HG03095 (cell line): ENCODE measurements around the gene BACE1-AS.
"Not testable (repeated sequence)": the region's sequence is repeated elsewhere in the genome, so short reads cannot be mapped to it uniquely, and the experiment has no call there.

ENCODE experiments used
- ATAC-seq: cut with Tn5 transposase; IDR thresholded peaks from one replicate; pipeline ENCODE4 v1.9.1; 2021; ENCODE audit warnings: moderate library complexity; ENCODE audit not compliant: unreplicated experiment

The BACE1-AS gene

GRCh38 chr11:117290809-117291396 lies at the start of gene BACE1-AS:
TSS of gene BACE1-AS (plus strand) at chr11:117291346.
- no peak for ATAC-seq

DNA sequence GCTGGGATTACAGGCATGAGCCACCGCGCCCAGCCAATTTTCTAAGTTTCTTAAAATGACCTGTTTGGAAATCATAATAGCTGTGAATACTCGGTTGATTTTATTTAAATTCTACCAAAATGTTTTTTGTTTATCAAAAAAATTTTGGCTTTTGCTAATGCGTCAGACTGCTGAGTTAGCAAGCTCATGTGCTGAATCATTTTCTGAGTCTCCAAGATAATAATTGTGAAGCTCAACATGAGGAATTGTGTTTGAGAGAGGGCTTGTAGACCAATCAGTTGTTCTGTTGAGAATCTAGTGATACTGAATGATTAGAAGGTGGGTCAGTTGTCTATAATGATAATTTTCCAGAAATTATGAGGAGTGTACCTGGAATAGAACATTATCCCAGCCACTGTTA lies 42.8 kb upstream of the BACE1-AS start:
- no peak for ATAC-seq

DNA sequence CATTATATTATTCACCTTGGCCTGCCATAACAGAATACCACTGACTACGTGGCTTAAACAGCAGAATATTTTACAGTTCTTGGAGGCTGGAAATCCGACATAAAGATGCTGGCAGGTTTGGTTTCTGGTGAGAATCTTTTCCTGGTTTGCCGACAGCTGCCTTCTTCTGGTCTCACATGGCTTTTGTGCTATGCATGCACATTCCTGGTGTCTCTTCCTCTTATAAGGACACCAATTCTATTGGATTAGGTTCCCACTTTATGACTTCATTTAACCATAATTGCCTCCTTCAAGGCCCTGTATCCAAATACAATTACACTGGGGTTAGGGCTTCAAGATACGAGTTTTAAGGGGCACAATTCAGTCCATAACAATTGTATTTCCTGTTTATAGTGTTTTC lies 41.6 kb upstream of the BACE1-AS start:
- ATAC-seq = no peak

- ATAC-seq = no peak
These were observed 39.6 kb upstream of the BACE1-AS start for GRCh38 chr11:117251506-117251905.

GRCh38 chr11:117255966-117256365 lies 35.2 kb upstream of the BACE1-AS start:
- ATAC-seq = no peak

- ATAC-seq = no peak
These were observed 34.6 kb upstream of the BACE1-AS start for GRCh38 chr11:117256573-117256972.

DNA sequence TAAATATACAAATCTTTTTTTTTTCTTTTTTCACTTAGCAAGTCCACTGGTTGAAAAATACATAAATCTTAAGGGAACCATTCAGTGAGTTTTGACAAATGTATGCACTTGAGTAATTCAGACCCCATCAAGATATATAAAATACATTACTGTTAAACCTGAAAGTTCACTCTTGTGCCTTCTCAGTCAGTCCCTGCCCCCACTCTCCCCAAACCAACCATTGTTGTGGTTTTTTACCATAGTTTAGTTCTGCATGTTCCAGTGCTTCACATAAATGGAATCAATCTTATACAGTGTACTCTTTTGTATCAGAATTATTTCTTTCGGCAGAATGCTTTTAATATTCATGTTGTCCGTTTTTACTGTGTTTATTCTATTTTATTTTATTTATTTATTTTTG lies 32.6 kb upstream of the BACE1-AS start:
- ATAC-seq = no peak

DNA sequence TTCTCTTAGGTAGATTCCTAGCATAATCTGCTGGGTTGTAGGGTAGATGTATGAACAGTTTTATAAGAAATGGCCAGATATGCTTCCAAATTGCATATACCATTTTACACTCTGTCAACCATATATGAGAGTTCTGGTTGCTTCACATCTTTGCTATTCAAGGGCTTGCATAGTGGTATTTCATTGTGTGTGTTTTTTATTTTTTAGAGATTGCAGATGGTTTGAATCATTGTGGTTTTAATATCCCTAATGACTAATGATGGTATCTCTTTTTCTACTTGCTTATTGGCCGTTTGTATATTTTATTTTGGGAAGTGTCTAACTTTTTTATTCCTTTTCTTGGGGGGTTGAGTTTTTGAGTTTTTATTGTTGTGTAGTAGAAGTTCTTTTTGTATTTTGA lies 31.7 kb upstream of the BACE1-AS start:
- ATAC-seq = no peak

DNA sequence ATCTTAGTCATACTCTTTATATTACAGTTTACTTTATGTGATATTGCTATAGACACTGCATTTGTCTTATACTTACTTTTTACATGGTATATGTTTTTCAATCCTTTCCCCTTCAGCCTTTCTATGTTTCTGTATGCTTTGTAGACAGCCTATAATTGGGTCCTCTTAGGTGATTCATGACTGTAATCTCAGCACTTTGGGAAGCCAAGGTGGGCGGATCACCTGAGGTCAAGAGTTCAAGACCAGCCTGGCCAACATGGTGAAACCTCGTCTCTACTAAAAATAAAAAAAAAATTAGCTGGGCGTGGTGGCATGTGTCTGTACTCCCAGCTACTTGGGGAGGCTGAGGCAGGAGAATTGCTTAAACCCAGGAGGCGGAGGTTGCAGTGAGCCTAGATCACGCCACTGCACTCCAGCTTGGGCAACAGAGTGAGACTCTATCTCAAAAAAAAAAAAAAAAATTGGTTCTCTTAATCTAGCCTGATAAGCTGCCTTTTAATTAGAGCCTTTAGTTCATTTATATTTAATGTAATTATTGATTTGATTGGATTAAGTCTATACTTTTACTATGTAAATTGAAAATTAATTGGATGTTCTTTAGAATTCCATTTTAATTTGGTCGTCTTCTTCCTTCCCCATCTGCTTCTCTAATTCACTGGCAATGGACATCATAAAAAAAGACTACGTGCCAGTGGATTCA lies 26.4 kb upstream of the BACE1-AS start:
- ATAC-seq = not testable (repeated sequence)

GRCh38 chr11:117265745-117266144 lies 25.4 kb upstream of the BACE1-AS start:
- no peak for ATAC-seq

GRCh38 chr11:117269856-117270255 lies 21.3 kb upstream of the BACE1-AS start:
- ATAC-seq = no peak

DNA sequence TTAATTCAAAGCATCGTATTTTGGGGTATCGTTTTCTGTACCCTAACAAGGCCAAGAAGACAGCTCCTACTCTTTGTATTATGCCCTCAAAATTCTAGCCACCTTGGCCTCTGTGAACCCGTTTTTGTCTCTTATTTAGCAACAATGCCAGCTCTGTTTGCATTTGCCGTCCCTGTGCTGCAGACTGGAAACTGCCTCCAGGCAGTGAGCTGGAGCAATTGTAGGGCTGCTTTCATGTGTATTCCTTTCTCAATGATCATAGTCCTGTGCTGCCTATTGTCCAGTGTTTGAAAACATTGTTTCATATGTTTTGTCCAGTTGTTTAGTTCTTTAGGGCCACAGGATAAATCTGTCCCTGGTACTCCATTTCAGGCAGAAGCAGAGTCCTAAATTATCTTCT lies 19.9 kb upstream of the BACE1-AS start:
- no peak for ATAC-seq

GRCh38 chr11:117272175-117272574 lies 19.0 kb upstream of the BACE1-AS start:
- ATAC-seq = not testable (repeated sequence)

- ATAC-seq = no peak
These were observed 17.4 kb upstream of the BACE1-AS start for GRCh38 chr11:117273550-117274289.

DNA sequence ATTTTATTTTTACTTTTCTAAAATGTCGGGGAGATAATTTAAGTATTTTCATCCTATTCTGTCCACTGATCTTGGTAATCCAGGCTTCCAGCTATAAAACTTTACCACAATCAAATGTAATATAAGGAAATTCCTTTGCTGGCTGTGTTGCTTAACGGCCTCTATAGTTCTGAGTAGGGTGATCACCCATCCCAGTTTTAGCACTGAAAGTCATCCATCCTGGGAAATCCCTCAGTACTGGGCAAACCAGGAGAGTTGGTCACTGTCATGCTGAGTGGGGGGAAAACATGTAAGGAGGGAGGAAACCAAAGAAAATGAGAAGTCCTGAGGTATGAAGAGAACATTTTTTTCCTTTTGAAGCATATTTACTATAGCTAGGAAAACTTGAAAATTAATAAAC lies 12.8 kb upstream of the BACE1-AS start:
- ATAC-seq = no peak

- ATAC-seq = no peak
These were observed 11.3 kb upstream of the BACE1-AS start for GRCh38 chr11:117279711-117280376.

- ATAC-seq = no peak
These were observed 10.0 kb upstream of the BACE1-AS start for GRCh38 chr11:117281159-117281558.

DNA sequence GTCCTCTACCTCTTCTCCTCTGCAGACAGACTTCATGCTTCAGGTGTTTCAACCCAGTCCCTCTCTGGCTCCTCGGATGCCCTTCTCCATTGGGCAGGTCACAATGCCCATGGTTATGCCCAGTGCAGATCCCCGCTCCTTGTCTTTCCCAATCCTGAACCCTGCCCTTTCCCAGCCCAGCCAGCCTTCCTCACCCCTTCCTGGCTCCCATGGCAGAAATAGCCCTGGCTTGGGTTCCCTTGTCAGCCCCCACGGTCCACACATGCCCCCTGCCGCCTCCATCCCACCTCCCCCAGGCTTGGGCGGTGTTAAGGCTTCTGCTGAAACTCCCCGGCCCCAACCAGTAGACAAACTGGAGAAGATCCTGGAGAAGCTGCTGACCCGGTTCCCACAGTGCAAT lies 9.3 kb upstream of the BACE1-AS start:
- ATAC-seq = no peak

DNA sequence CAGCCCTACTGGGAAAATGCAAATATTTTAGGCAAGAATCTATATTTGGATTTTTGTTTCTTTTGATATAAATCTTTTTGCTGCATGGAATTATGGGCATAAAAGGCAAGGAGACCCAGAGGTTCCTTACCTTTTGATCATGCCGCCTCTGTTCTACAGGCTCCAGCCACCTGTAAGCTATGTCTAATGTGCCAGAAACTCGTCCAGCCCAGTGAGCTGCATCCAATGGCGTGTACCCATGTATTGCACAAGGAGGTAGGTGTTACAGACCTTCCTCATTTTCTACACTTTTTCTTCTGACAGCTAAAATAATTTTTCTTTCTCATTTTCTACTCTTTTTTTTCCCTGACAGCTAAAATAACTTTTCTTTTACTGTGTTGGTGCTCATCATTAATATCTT lies 8.2 kb upstream of the BACE1-AS start:
- ATAC-seq = no peak

DNA sequence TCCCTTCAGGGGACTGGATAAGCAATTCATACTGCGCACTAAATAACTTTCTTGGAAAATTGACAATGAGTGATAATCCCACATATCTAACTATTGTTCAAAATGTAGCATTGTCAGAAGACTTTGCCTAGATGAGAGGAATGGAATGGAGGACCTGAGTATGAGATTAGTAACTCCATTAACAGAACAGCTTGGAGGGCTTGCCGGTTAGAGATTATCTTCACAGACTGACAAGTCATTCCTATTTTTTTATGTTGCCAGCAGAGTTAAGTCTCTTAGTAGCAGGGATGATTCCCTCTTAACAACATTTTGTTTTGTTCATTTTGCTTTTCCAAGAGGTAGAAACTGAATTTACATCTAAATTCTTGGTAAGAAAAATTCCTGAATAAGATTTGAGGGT lies 7.1 kb upstream of the BACE1-AS start:
- no peak for ATAC-seq

GRCh38 chr11:117286588-117286987 lies 4.6 kb upstream of the BACE1-AS start:
- no peak for ATAC-seq

DNA sequence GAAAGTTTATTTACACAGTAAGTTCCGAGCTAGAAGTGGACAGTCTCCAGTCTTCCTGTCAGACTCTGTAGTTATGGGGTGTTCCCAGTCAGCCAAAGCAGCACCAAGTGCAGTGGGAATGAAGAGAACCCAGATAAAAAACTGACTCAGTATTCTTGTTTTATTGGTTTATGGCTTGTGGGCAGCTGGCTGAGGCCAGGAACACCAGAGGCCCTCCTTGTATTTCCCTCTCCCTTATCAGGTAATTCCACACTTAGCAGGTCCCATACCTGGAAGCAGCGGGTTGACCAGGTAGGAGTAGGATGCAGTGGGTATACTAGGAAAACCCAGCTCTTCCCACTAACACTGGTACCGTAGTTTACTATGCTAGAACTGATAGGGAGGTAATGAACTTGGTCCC lies 3.5 kb upstream of the BACE1-AS start:
- ATAC-seq = no peak
